Fibroblast of skin of right quadriceps (primary cell): Measurements from ENCODE around the gene TAPBP.
"Not testable (repeated sequence)": the region's sequence is repeated elsewhere in the genome, so short reads cannot be mapped to it uniquely, and the experiment has no call there.

ENCODE experiments used
- DNase-seq: peaks from one replicate; pipeline ENCODE4 v3.0.0-alpha.2; 2013

The TAPBP gene

GRCh38 chr6:33275795-33276580, 37.9 kb downstream of the TAPBP start:
- DNase-seq, result not testable (repeated sequence)

- DNase-seq, result no peak
Observed at GRCh38 chr6:33273924-33274902, 39.7 kb downstream of the TAPBP start.

- DNase-seq, result no peak
Observed at GRCh38 chr6:33273129-33273923, 40.6 kb downstream of the TAPBP start.

GRCh38 chr6:33272275-33273128, 41.4 kb downstream of the TAPBP start:
- DNase-seq, result no peak

GRCh38 chr6:33271468-33272274, 42.2 kb downstream of the TAPBP start, which contains the start of the genes RPS18 and VPS52:
Gene RPS18 (plus strand): TSS chr6:33272075. CDS start chr6:33272120, 45 bp downstream.
Gene VPS52 (minus strand): TSS chr6:33271876. CDS start chr6:33271675, 201 bp downstream.
- peak; percentile 99 for DNase-seq

GRCh38 chr6:33271117-33271467, 42.8 kb downstream of the TAPBP start:
- DNase-seq, result no peak

GRCh38 chr6:33264015-33264414, 49.9 kb downstream of the TAPBP start:
- DNase-seq, result no peak

- not testable (repeated sequence) for DNase-seq
Observed at GRCh38 chr6:33262490-33262889, 51.4 kb downstream of the TAPBP start.

GRCh38 chr6:33259032-33259431, 54.8 kb downstream of the TAPBP start:
- no peak for DNase-seq

GRCh38 chr6:33254591-33254990, 59.3 kb downstream of the TAPBP start:
- no peak for DNase-seq

GRCh38 chr6:33252759-33253158, 61.1 kb downstream of the TAPBP start:
- DNase-seq, result peak; percentile 80

GRCh38 chr6:33251395-33252012, 62.4 kb downstream of the TAPBP start:
- DNase-seq, result peak; percentile 35

- DNase-seq, result no peak
Observed at GRCh38 chr6:33250731-33251130, 63.1 kb downstream of the TAPBP start.

GRCh38 chr6:33249732-33250630, 63.9 kb downstream of the TAPBP start:
- peak; percentile 77 for DNase-seq
